Activated CD8-positive, alpha-beta memory T cell treated with anti-CD3 and anti-CD28 coated beads, Interleukin-2, amount 10 ng/mL, durations not matched to agents 7 days and 5 days (primary cell): Measurements from ENCODE around the gene REELD1. TPM values are rescaled to one million over a fixed set of nuclear protein-coding genes. Genes with fewer than 3 reads are reported as not detected.

Experiments used
- ATAC-seq: fragments of 150-1000 bp; cut with Tn5 transposase; one replicate; pipeline ENCODE4 v1.10.0; 2021; ENCODE audit warnings: moderate library complexity
- CTCF ChIA-PET: fragments of 350-600 bp; sonication (Branson Sonifier 250); formaldehyde crosslinking; loops from one replicate; lab custom pipeline; 2021; ENCODE audit warnings: antibody characterized with exemption; lab: Charles Lee
- DNase-seq: peaks from one replicate; pipeline ENCODE4 v3.0.0-alpha.2; 2020
- H3K27ac Mint-ChIP-seq: one replicate; pipeline ENCODE4 v1.8.0; 2021; ENCODE audit warnings: mild to moderate bottlenecking, mixed read lengths
- H3K27me3 Mint-ChIP-seq: one replicate; pipeline ENCODE4 v1.8.0; 2021; ENCODE audit warnings: mixed read lengths
- H3K36me3 Mint-ChIP-seq: one replicate; pipeline ENCODE4 v1.8.0; 2021; ENCODE audit warnings: mild to moderate bottlenecking, mixed read lengths
- H3K4me1 Mint-ChIP-seq: one replicate; pipeline ENCODE4 v1.8.0; 2021; ENCODE audit warnings: mixed read lengths
- H3K4me3 Mint-ChIP-seq: one replicate; pipeline ENCODE4 v1.8.0; 2021; ENCODE audit warnings: mild to moderate bottlenecking, moderate library complexity, mixed read lengths
- H3K9me3 Mint-ChIP-seq: one replicate; pipeline ENCODE4 v1.8.0; 2022; ENCODE audit warnings: low read depth, mixed read lengths
- total RNA-seq, 2 experiments: library from RNA; stranded (reverse); gene quantifications; one replicate each; pipeline ENCODE4 v1.2.3, GENCODE V29; 2021

REELD1 gene
- under 1 TPM in 1 of 2 experiments, not detected in 1; 0.45 TPM for total RNA-seq

DNA sequence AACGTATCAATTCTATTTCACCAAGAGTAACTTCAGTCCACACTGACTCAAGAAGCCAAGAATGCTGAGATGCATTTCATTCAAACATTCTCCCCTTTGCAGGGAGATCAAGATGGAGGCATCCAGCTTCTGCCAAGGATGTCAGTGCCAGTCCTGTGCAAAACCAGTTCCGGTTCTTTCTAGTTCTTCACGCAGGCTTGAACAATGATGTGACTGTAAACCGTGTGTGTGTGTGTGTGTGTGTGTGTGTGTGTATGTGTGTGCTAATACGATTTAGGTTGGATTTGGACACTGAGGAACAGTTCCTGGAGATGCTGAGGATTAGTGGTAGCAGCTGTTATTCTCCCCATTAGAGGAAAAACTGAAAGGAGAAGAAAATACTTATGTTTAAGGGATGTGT lies at the start of gene REELD1:
REELD1 (plus strand) TSS at position 301 of the 400 bp plus-strand sequence. CDS start 2,415 bp downstream, outside the sequence.
- ATAC-seq (no peak), DNase-seq (no peak)
- Mint-ChIP-seq H3K4me3 (no peak within 1 kb of the TSS), H3K27me3 (peaks cover 10% of the 10 kb centered on the region), H3K4me1 (no peaks in the 10 kb centered on the region), H3K27ac (no peak within 1 kb of the TSS), H3K36me3 (no peaks in the 10 kb centered on the region), H3K9me3 (no peaks in the 10 kb centered on the region)
- CTCF ChIA-PET = interaction anchor here (1.2 kb wide), 1 partner anchor 45 kb away, joined by 3 read pairs; no protein-coding TSS in a partner anchor

DNA sequence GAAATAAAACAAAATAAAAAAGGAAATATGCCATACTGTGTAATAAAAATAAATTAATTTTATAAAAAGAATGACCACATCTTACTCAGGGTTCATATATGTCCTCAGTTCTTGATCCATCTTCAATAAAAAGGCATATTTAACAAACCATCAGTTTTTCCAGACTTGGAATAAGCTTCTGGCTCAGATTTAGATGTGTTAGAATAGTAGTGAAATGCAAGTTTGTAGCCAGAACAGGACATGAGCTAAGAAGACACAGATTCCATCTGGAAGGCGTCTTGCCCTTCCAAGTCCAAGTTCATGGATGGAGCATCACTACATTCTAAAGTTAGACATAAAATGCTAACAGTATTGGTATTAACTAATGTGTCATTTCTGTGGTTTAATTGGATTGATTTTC lies 49.1 kb upstream of the REELD1 start:
- Mint-ChIP-seq H3K4me1 (peaks cover 2% of the 10 kb centered on the region), H3K27ac (no peak overlapping the region), H3K36me3 (peaks cover 1% of the 10 kb centered on the region), H3K27me3 (no peaks in the 10 kb centered on the region), H3K9me3 (no peaks in the 10 kb centered on the region), H3K4me3 (no peak overlapping the region)
- CTCF ChIA-PET = no interaction called here
- ATAC-seq (no peak), DNase-seq (no peak)

DNA sequence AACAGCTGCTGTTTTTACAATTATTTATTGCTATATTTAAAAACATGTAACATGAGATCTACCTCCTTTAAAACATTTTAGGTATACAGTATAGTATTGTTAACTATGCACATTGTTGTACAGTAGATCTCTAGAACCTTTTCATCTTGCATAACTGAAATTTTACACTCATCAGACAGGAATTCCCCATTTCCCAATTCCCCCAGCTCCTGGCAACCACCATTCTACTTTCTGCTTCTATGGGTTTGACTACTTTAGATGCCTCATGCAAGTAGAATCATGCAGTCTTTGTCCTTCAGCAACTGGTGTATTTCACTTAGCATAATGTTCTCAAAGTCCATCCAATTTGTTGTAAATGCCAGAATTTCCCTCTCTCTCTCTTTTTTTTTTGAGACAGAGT lies 48.5 kb upstream of the REELD1 start:
- Mint-ChIP-seq H3K4me1 (peaks cover 2% of the 10 kb centered on the region), H3K27me3 (no peaks in the 10 kb centered on the region), H3K27ac (no peak overlapping the region), H3K4me3 (no peak overlapping the region), H3K9me3 (no peaks in the 10 kb centered on the region), H3K36me3 (peaks cover 1% of the 10 kb centered on the region)
- CTCF ChIA-PET = no interaction called here
- ATAC-seq (no peak), DNase-seq (no peak)

DNA sequence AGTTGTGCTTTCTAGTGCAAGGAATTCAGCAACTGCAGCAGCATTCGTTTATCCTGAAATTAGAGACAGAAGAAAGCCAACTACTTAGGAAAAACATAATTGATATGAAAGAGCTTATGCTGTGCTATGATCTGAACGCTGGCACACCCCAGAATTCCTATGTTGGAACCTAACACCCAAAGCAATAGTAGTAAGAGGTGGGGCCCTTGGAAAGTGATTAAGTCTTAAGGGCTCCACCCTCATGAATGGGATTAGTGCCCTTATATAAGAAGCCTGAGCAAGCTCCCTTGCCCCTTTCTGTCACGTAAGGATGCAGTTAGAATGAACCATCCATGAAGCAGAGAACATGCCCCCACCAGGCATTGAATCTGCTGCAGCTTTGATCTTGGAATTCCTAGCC lies 44.2 kb upstream of the REELD1 start:
- Mint-ChIP-seq H3K4me3 (no peak overlapping the region), H3K36me3 (no peaks in the 10 kb centered on the region), H3K27ac (no peak overlapping the region), H3K4me1 (peaks cover 4% of the 10 kb centered on the region), H3K9me3 (no peaks in the 10 kb centered on the region), H3K27me3 (no peaks in the 10 kb centered on the region)
- CTCF ChIA-PET = no interaction called here
- ATAC-seq (no peak), DNase-seq (no peak)

DNA sequence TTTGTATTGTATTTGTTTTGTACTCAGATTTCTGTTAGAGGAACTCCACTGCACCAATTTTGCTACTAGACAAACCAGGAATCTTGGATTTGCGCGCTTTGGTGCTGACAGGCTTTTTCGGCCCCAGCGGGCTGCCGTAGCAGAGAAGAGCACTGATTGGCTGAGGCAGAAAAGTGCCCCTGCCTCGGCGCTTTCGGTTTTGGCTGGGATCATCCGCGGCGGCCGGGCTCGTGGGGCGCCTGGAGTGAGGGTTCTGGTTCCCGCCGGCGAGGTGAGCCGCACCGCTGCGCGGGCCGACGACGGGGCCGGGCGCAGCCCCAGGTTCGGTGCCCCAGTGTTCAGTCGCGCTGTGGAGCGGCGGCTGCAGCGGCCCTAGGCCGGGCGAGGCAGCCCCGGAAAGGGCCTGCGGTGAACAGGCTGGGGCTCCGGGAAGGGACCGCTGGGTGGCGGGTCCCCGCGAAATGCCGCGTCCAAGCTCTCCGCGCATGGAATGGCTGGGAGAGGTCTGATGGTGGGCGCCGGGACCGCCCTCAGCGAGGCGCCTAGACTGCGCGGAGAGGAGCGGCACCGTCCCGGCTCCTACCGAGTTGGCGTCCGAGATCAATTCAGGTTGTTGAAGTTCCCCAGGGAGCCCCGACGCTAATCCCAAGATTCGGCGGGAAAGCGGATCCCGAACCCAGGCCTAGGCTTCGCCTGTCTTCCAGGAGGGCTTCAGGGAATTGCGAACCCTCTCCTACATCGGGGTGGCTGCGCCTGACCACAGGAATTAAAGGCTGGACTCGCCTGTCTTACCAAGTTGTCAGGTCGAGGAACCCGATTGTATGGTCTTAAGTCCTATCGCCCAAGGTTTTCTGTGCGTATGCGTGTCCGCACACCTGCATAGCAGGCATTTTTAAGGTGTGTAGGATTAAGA lies 38.5 kb upstream of the REELD1 start, which contains the start of gene LSM6:
LSM6 (plus strand) TSS at position 178 of the 913 bp plus-strand sequence. CDS start 7,204 bp downstream, outside the sequence.
- H3K36me3 Mint-ChIP-seq = peaks cover 8% of the 10 kb centered on the region
- no peaks in the 10 kb centered on the region for H3K9me3 Mint-ChIP-seq
- CTCF ChIA-PET = no interaction called here
- H3K4me1 Mint-ChIP-seq = peaks cover 39% of the 10 kb centered on the region
- peak; percentile 87 for DNase-seq
- H3K27me3 Mint-ChIP-seq = no peaks in the 10 kb centered on the region
- H3K4me3 Mint-ChIP-seq = peak within 1 kb of the TSS; percentile 83
- ATAC-seq = peak; percentile 95
- H3K27ac Mint-ChIP-seq = peak within 1 kb of the TSS; percentile 88

DNA sequence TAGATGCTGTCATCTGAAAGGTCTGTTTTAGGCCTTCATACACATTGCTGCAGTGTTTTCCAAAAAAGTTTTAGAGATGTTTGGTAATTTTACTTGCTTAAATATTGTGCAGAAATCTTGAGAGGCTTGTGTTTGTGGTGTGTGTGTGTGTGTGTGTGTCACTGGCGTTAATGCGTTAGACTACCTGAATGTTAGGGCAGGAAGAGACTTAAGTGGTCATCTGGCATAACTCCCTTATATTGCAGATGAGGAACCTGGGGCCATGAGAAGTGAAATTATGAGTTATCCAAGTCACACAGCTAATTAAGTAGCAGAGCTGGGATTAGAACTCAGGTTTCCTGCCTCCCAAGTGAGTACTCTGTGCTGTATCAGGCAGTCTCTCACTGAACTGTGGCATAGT lies 37.4 kb upstream of the REELD1 start:
- Mint-ChIP-seq H3K4me3 (peak overlapping the region; percentile 83), H3K36me3 (peaks cover 10% of the 10 kb centered on the region), H3K4me1 (peaks cover 39% of the 10 kb centered on the region), H3K27ac (peak overlapping the region; percentile 74), H3K27me3 (no peaks in the 10 kb centered on the region), H3K9me3 (no peaks in the 10 kb centered on the region)
- DNase-seq (no peak), ATAC-seq (no peak)
- CTCF ChIA-PET = no interaction called here

DNA sequence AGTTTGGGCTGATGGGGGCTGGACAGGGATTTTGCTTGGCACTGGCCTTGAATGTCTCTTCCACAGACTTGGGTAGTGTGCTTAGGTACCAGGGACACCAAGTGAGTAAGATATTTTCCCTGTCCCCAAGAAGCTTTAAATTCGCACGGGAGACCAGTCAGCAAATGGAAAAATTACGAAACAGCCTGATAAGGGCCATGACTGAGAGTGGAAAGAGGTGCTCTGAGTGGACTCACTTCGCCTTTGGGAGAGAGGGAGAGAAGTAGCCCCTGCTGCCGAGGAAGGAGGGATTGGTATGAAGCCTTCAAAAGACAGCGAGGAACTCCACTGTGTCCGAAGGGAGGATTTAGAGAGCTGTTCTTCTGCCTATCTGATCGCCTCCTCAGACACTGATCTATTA lies 36.2 kb upstream of the REELD1 start:
- Mint-ChIP-seq H3K4me3 (no peak overlapping the region), H3K27ac (no peak overlapping the region), H3K36me3 (peaks cover 15% of the 10 kb centered on the region), H3K27me3 (no peaks in the 10 kb centered on the region), H3K9me3 (no peaks in the 10 kb centered on the region), H3K4me1 (peaks cover 40% of the 10 kb centered on the region)
- CTCF ChIA-PET = no interaction called here
- DNase-seq (no peak), ATAC-seq (no peak)

DNA sequence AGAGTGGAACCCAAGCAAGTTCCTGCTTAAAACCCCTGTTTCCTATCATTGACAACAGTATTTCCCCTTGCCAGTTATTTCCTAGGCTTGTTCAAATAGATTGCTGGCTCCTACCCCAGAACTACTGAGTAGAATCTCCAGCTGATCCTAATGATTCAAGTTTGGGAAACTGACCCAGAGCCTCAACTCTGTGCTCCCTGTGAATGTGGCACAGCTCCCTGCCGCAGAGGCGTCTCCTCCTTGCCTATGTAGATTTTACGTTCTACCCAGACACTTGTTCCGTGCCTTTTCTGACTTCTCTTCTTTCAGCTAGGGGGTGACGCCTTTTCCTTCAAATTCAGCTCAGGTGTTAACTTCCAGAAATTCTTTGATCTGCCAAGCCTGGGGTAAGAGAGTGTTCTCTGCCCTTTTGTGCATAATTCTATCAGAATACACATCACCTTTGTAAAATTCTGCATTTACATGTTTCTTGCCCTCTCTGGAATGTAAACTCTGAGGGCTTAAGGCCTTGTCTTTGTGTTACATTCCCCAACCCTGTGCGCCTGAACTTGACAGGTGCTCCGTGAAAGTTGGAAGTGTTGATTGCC lies 34.5 kb upstream of the REELD1 start:
- no peaks in the 10 kb centered on the region for H3K9me3 Mint-ChIP-seq
- DNase-seq (no peak), ATAC-seq (no peak)
- H3K4me3 Mint-ChIP-seq = no peak overlapping the region
- H3K36me3 Mint-ChIP-seq = peaks cover 22% of the 10 kb centered on the region
- H3K27me3 Mint-ChIP-seq = no peaks in the 10 kb centered on the region
- CTCF ChIA-PET = no interaction called here
- H3K27ac Mint-ChIP-seq = no peak overlapping the region
- peaks cover 40% of the 10 kb centered on the region for H3K4me1 Mint-ChIP-seq

DNA sequence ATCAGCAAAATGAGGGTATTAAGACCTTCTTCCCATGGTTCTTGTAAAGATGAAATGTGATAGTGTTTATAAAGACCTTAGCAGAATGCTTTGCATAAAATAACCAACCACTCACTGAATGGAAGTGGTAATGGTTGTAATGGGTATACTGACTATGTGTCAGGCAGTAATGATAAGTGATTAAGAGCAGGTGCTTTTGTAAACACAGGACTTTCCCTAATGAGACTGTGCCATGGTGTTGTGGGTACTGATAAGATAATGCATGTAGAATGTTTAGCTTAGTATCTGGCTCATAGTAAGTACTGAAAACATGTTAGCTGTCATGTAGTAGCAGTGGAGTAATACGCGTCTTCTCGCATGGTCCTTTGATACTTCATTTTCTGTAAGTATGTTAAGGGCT lies 31.9 kb upstream of the REELD1 start:
- no peaks in the 10 kb centered on the region for H3K9me3 Mint-ChIP-seq
- CTCF ChIA-PET = no interaction called here
- H3K27me3 Mint-ChIP-seq = no peaks in the 10 kb centered on the region
- peaks cover 38% of the 10 kb centered on the region for H3K36me3 Mint-ChIP-seq
- no peak overlapping the region for H3K4me3 Mint-ChIP-seq
- H3K4me1 Mint-ChIP-seq = peaks cover 32% of the 10 kb centered on the region
- no peak for DNase-seq
- no peak for ATAC-seq
- no peak overlapping the region for H3K27ac Mint-ChIP-seq

DNA sequence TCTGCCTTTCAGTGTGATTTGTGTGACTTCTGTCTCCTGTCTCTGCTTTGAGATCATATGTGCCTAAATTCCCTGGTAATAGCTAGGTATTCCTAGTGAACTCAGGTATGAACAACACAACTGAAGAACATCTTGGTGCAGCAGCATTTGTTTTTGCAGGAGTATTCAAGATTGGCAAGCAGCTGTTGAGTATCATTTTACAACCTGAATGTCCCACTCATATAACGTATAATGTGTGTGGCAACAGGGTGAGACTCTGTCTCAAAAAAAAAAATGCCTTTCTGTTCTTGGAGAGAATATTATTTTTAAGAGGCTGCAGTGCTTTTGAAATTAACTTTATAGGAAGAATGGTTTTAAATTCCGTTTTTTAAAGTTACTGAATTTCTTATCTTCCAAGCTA lies 31.1 kb upstream of the REELD1 start:
- no peaks in the 10 kb centered on the region for H3K9me3 Mint-ChIP-seq
- CTCF ChIA-PET = no interaction called here

DNA sequence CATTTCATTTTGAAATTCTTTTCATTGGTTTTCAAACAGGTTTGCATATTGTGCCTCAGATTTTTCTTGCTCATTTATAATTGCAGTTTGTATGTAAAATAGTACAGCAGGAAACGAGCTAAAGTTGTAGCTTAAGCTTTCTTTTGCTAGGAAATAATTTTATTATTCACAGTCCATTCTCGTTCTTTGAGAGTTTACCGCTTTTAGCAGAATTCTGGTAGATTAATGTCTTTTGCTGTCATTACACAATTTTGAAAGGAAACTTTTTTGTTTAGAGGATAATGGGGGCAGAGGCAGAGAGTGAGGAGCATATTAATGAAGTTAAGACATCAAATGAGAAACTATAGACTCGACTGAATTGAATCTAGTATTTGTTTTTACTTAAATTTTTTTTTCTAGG lies 28.3 kb upstream of the REELD1 start:
- Mint-ChIP-seq H3K36me3 (peaks cover 51% of the 10 kb centered on the region), H3K4me3 (no peak overlapping the region), H3K27me3 (no peaks in the 10 kb centered on the region), H3K9me3 (no peaks in the 10 kb centered on the region), H3K27ac (no peak overlapping the region), H3K4me1 (peaks cover 8% of the 10 kb centered on the region)
- CTCF ChIA-PET = no interaction called here
- no peak for DNase-seq
- ATAC-seq = no peak

More for the DNA sequence above, 31.1 kb upstream of the REELD1 start:
- no peak overlapping the region for H3K27ac Mint-ChIP-seq
- ATAC-seq (no peak), DNase-seq (no peak)
- H3K4me3 Mint-ChIP-seq = no peak overlapping the region
- peaks cover 41% of the 10 kb centered on the region for H3K36me3 Mint-ChIP-seq
- peaks cover 26% of the 10 kb centered on the region for H3K4me1 Mint-ChIP-seq
- H3K27me3 Mint-ChIP-seq = no peaks in the 10 kb centered on the region

DNA sequence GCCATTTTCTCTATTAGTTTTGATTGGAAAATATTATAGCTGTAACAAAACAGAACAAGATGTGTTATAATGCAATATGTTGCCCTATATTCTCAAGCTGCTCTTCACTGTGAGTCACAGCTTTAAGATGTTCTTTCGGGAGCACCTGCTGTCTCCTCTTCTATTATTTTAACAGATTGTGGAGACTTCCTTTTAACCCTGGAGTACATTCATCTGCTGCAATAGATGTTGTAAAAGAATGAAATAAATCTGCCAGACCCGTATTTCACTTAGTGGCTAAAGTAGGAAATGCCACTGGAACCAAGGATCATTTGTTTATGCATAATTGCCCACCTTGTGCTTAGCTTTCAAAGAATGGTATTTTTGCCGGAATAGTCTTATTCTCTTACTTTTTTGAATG lies 27.7 kb upstream of the REELD1 start:
- Mint-ChIP-seq H3K27ac (no peak overlapping the region), H3K4me1 (peaks cover 6% of the 10 kb centered on the region), H3K4me3 (no peak overlapping the region), H3K27me3 (no peaks in the 10 kb centered on the region), H3K9me3 (no peaks in the 10 kb centered on the region), H3K36me3 (peaks cover 55% of the 10 kb centered on the region)
- CTCF ChIA-PET = no interaction called here
- no peak for DNase-seq
- no peak for ATAC-seq

DNA sequence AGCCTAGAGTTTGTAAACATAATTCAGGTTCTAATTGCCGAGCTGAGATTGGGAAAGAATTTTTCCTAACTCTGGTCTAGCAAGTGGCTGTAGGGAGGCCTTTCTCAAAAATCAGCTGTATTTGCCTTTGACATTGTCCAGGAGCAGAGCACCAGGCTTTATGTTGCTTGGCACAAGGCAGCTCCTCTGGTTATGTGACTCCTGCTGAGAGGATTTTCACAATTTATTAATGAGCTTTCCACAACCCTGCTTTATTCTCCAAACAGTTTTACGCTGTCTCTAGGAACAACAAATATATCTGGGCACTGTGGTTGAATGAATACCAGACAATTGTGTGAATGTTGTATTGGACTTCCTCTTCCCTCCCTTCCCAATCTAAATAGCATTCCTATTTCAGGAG lies 23.9 kb upstream of the REELD1 start:
- Mint-ChIP-seq H3K27me3 (no peaks in the 10 kb centered on the region), H3K36me3 (peaks cover 47% of the 10 kb centered on the region), H3K27ac (no peak overlapping the region), H3K4me3 (no peak overlapping the region), H3K9me3 (no peaks in the 10 kb centered on the region), H3K4me1 (peaks cover under 1% of the 10 kb centered on the region)
- no peak for ATAC-seq
- CTCF ChIA-PET = no interaction called here
- no peak for DNase-seq
